Neural cell (in vitro differentiated cells): ENCODE measurements around the gene GDF7. TPM values are rescaled to one million over a fixed set of nuclear protein-coding genes. Genes with fewer than 3 reads are reported as not detected.

Experiments used
- H2AFZ ChIP-seq: fragments of 200-600, 300-800 bp; sonication (generic), shearing (Covaris generic); 2 replicates; pipeline ENCODE4 v1.6.0; 2014; ENCODE audit warnings: low read depth, mild to moderate bottlenecking, antibody characterized with exemption, low read length, moderate library complexity
- H3F3A ChIP-seq: fragments of 200-600 bp; shearing (Covaris generic); 2 replicates; pipeline ENCODE4 v1.6.1; 2016; ENCODE audit warnings: mild to moderate bottlenecking, moderate library complexity, mixed read lengths, antibody characterized with exemption, low read length; ENCODE audit not compliant: insufficient read depth, poor library complexity, severe bottlenecking
- H3K27ac ChIP-seq: fragments of 200-600, 300-800 bp; sonication (generic), shearing (Covaris generic); 2 replicates; pipeline ENCODE4 v1.5.1; 2014; ENCODE audit warnings: mild to moderate bottlenecking, low read length, moderate library complexity
- H3K27me3 ChIP-seq: fragments of 300-800, 200-600 bp; sonication (generic), shearing (Covaris generic); 2 replicates; pipeline ENCODE4 v1.6.0; 2014; ENCODE audit warnings: mild to moderate bottlenecking, low read depth, low read length, moderate library complexity; ENCODE audit not compliant: insufficient read depth
- H3K36me3 ChIP-seq: fragments of 300-800, 200-600 bp; sonication (generic), shearing (Covaris generic); 2 replicates; pipeline ENCODE4 v1.5.1; 2014; ENCODE audit warnings: mild to moderate bottlenecking, antibody characterized with exemption, low read length, moderate library complexity; ENCODE audit not compliant: insufficient read depth
- H3K4me2 ChIP-seq: fragments of 300-800, 200-600 bp; sonication (generic), shearing (Covaris generic); 2 replicates; pipeline ENCODE4 v1.6.0; 2014; ENCODE audit warnings: mild to moderate bottlenecking, low read length
- H3K4me3 ChIP-seq: fragments of 300-800, 200-600 bp; sonication (generic), shearing (Covaris generic); 2 replicates; pipeline ENCODE4 v1.5.1; 2014; ENCODE audit warnings: mild to moderate bottlenecking, low read length, moderate library complexity
- H3K79me2 ChIP-seq: fragments of 200-600 bp; shearing (Covaris generic); replicated peaks from 2 replicates; pipeline ENCODE4 v1.6.0; 2014; ENCODE audit warnings: mild to moderate bottlenecking, low read length, moderate library complexity; ENCODE audit not compliant: insufficient read depth
- H3K9ac ChIP-seq: fragments of 300-800, 200-600 bp; sonication (generic), shearing (Covaris generic); 2 replicates; pipeline ENCODE4 v1.6.1; 2016; ENCODE audit warnings: mild to moderate bottlenecking, low read length, mixed read lengths
- H3K9me2 ChIP-seq: fragments of 200-600 bp; shearing (Covaris generic); 2 replicates; pipeline ENCODE4 v1.6.1; 2016; ENCODE audit warnings: mild to moderate bottlenecking, low read length, mixed read lengths; ENCODE audit not compliant: insufficient read depth
- H3K9me3 ChIP-seq: fragments of 200-600, 300-800 bp; sonication (generic), shearing (Covaris generic); 2 replicates; pipeline ENCODE4 v1.6.1; 2016; ENCODE audit warnings: mild to moderate bottlenecking, mixed run types, low read length, moderate library complexity, mixed read lengths
- H4K20me1 ChIP-seq: fragments of 200-600 bp; shearing (Covaris generic); 2 replicates; pipeline ENCODE4 v1.6.1; 2016; ENCODE audit warnings: mild to moderate bottlenecking, mixed run types; ENCODE audit not compliant: insufficient read depth
- CTCF ChIP-seq: fragments of 450-650 bp; IDR thresholded peaks from 2 replicates; pipeline ENCODE4 v1.5.1; 2014; ENCODE audit warnings: antibody characterized with exemption, mild to moderate bottlenecking, moderate library complexity; ENCODE audit not compliant: poor library complexity, severe bottlenecking
- EP300 ChIP-seq: fragments of 450-650 bp; conservative IDR thresholded peaks from 2 replicates; pipeline ENCODE4 v1.6.1; 2014; ENCODE audit warnings: antibody characterized with exemption, mild to moderate bottlenecking, moderate library complexity; ENCODE audit not compliant: poor library complexity, severe bottlenecking
- EZH2 ChIP-seq: fragments of 200-600, 300-800 bp; shearing (Covaris generic), sonication (generic); IDR thresholded peaks from 2 replicates; pipeline ENCODE4 v1.6.1; 2014; ENCODE audit warnings: antibody characterized with exemption, low read length, borderline replicate concordance, mild to moderate bottlenecking; ENCODE audit not compliant: insufficient read depth, poor library complexity, severe bottlenecking
- MXI1 ChIP-seq: fragments of 450-650 bp; conservative IDR thresholded peaks from 2 replicates; pipeline ENCODE4 v1.6.1; 2014; ENCODE audit warnings: antibody characterized with exemption, mild to moderate bottlenecking; ENCODE audit not compliant: poor library complexity, severe bottlenecking
- POLR2AphosphoS5 ChIP-seq: IDR thresholded peaks from 2 replicates; pipeline ENCODE4 v1.6.1; 2012
- RAD21 ChIP-seq: fragments of 450-650 bp; conservative IDR thresholded peaks from 2 replicates; pipeline ENCODE4 v1.6.1; 2014; ENCODE audit warnings: antibody characterized with exemption, mild to moderate bottlenecking, moderate library complexity
- SMC3 ChIP-seq: fragments of 450-650 bp; conservative IDR thresholded peaks from 2 replicates; pipeline ENCODE4 v1.6.1; 2014; ENCODE audit warnings: antibody characterized with exemption, mild to moderate bottlenecking, moderate library complexity; ENCODE audit not compliant: poor library complexity
- TAF1 ChIP-seq: IDR thresholded peaks from 2 replicates; pipeline ENCODE4 v1.6.1; 2012; ENCODE audit warnings: low read depth
- polyA plus RNA-seq: library from polyadenylated mRNA; depleted of rRNA; stranded (reverse); fragments of >200 nt; gene quantifications from 2 replicates; pipeline ENCODE4 v1.2.3, GENCODE V29; 2014
- TF ChIP-seq, protein P1 (sequence below): IDR thresholded peaks from 2 replicates; pipeline ENCODE4 v1.6.1; 2012; ENCODE audit warnings: borderline replicate concordance

GDF7 gene
- polyA plus RNA-seq, 1 donor from 2014 or later = 0.38 TPM

DNA sequence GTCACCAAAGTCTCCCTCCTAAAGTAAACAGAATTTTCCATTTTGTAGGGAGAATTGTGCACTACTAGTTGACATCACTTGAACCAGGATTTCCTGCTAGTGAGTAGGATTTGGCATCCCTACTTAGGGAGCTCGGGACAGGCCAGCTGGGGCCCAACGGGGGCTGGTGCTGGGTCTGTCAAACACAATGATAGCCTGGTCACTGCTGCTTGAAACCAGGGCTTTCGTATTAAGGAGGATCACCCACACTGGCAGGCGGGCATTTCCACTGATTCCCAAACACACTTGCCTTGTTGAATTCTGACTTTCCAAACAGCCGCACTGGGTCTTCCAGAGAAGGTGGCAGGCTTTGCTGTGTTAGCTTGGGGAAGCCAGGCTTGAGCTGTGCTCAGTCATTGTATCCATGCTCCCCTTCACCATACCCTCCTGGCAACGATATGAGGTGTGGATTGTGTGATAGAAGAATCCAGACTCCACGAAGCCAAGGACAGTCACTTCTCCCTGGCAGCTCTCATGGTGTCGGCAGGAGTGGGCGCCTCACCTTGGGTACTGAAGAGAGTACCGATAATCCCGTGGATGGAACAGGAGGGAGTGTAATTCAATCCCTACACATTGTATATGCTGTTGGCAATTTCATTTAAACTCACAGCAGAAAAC lies 7.5 kb downstream of the GDF7 start:
- H3F3A ChIP-seq = no peaks in the 10 kb centered on the region
- H3K4me2 ChIP-seq = no peak overlapping the region
- H3K79me2 ChIP-seq = no peaks in the 10 kb centered on the region
- no peak overlapping the region for H3K9ac ChIP-seq
- H3K9me2 ChIP-seq = no peaks in the 10 kb centered on the region
- H3K36me3 ChIP-seq = no peaks in the 10 kb centered on the region
- no peak for TF ChIP-seq SMC3
- no peak for TF ChIP-seq MXI1
- TF ChIP-seq RAD21 = no peak
- TF ChIP-seq POLR2AphosphoS5 = no peak
- no peak for TF ChIP-seq EP300
- no peak for TF ChIP-seq CTCF
- no peak for TF ChIP-seq TAF1
- no peak for TF ChIP-seq EZH2
- TF ChIP-seq, protein P1, sequence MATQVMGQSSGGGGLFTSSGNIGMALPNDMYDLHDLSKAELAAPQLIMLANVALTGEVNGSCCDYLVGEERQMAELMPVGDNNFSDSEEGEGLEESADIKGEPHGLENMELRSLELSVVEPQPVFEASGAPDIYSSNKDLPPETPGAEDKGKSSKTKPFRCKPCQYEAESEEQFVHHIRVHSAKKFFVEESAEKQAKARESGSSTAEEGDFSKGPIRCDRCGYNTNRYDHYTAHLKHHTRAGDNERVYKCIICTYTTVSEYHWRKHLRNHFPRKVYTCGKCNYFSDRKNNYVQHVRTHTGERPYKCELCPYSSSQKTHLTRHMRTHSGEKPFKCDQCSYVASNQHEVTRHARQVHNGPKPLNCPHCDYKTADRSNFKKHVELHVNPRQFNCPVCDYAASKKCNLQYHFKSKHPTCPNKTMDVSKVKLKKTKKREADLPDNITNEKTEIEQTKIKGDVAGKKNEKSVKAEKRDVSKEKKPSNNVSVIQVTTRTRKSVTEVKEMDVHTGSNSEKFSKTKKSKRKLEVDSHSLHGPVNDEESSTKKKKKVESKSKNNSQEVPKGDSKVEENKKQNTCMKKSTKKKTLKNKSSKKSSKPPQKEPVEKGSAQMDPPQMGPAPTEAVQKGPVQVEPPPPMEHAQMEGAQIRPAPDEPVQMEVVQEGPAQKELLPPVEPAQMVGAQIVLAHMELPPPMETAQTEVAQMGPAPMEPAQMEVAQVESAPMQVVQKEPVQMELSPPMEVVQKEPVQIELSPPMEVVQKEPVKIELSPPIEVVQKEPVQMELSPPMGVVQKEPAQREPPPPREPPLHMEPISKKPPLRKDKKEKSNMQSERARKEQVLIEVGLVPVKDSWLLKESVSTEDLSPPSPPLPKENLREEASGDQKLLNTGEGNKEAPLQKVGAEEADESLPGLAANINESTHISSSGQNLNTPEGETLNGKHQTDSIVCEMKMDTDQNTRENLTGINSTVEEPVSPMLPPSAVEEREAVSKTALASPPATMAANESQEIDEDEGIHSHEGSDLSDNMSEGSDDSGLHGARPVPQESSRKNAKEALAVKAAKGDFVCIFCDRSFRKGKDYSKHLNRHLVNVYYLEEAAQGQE = no peak
- H2AFZ ChIP-seq = no peak overlapping the region
- H4K20me1 ChIP-seq = no peaks in the 10 kb centered on the region
- H3K27me3 ChIP-seq = peaks cover 47% of the 10 kb centered on the region
- H3K4me3 ChIP-seq = no peak overlapping the region
- no peak overlapping the region for H3K27ac ChIP-seq
- no peaks in the 10 kb centered on the region for H3K9me3 ChIP-seq

GRCh38 chr2:20674974-20675679 lies 8.2 kb downstream of the GDF7 start:
- H3K9me3 ChIP-seq = no peaks in the 10 kb centered on the region
- no peak overlapping the region for H3K9ac ChIP-seq
- H3K36me3 ChIP-seq = no peaks in the 10 kb centered on the region
- no peak for TF ChIP-seq CTCF
- no peak for TF ChIP-seq EZH2
- TF ChIP-seq, protein P1 = no peak
- TF ChIP-seq TAF1 = no peak
- no peak for TF ChIP-seq POLR2AphosphoS5
- TF ChIP-seq EP300 = no peak
- TF ChIP-seq MXI1 = no peak
- TF ChIP-seq RAD21 = no peak
- TF ChIP-seq SMC3 = no peak
- H3K79me2 ChIP-seq = no peaks in the 10 kb centered on the region
- no peak overlapping the region for H2AFZ ChIP-seq
- no peak overlapping the region for H3K27ac ChIP-seq
- H3F3A ChIP-seq = no peaks in the 10 kb centered on the region
- H3K4me3 ChIP-seq = no peak overlapping the region
- H3K9me2 ChIP-seq = no peaks in the 10 kb centered on the region
- no peaks in the 10 kb centered on the region for H4K20me1 ChIP-seq
- H3K4me2 ChIP-seq = no peak overlapping the region
- peaks cover 41% of the 10 kb centered on the region for H3K27me3 ChIP-seq
